Smooth muscle cell (in vitro differentiated cells): ENCODE results near the gene PGAM5. TPM values are rescaled to one million over a fixed set of nuclear protein-coding genes. Genes with fewer than 3 reads are reported as not detected.

Source experiments
- DNase-seq: peaks from one replicate; lab custom pipeline; 2025; ENCODE audit not compliant: unreplicated experiment; lab: John Stamatoyannopoulos, UW
- H2AFZ ChIP-seq: fragments of 200-600 bp; sonication (generic); 2 replicates; pipeline ENCODE4 v1.6.0; 2016; ENCODE audit warnings: antibody characterized with exemption, low read depth, mild to moderate bottlenecking
- H3F3A ChIP-seq: fragments of 200-600 bp; sonication (generic); 2 replicates; pipeline ENCODE4 v1.6.0; 2017; ENCODE audit warnings: antibody characterized with exemption, low read depth
- H3K27ac ChIP-seq: fragments of 200-600 bp; sonication (generic); 2 replicates; pipeline ENCODE4 v1.5.1; 2016; ENCODE audit warnings: low read depth, mild to moderate bottlenecking
- H3K27me3 ChIP-seq: fragments of 200-600 bp; sonication (generic); 2 replicates; pipeline ENCODE4 v1.6.1; 2016; ENCODE audit warnings: low read depth, mild to moderate bottlenecking
- H3K36me3 ChIP-seq: fragments of 200-600 bp; sonication (generic); 2 replicates; pipeline ENCODE4 v1.5.1; 2016; ENCODE audit warnings: low read depth
- H3K4me1 ChIP-seq: fragments of 200-600 bp; sonication (generic); 2 replicates; pipeline ENCODE4 v1.5.1; 2016; ENCODE audit warnings: low read depth
- H3K4me2 ChIP-seq: fragments of 200-600 bp; sonication (generic); 2 replicates; pipeline ENCODE4 v1.6.0; 2016; ENCODE audit warnings: mild to moderate bottlenecking
- H3K4me3 ChIP-seq: fragments of 200-600 bp; sonication (generic); 2 replicates; pipeline ENCODE4 v1.5.1; 2016; ENCODE audit warnings: mild to moderate bottlenecking
- H3K79me2 ChIP-seq: fragments of 200-600 bp; sonication (generic); 2 replicates; pipeline ENCODE4 v1.6.0; 2016; ENCODE audit warnings: low read depth, mild to moderate bottlenecking
- H3K9ac ChIP-seq: fragments of 200-600 bp; sonication (generic); 2 replicates; pipeline ENCODE4 v1.6.0; 2016; ENCODE audit warnings: low read depth
- H3K9me3 ChIP-seq: fragments of 200-600 bp; sonication (generic); replicated peaks from 2 replicates; pipeline ENCODE4 v1.5.1; 2016; ENCODE audit warnings: low read depth
- H4K20me1 ChIP-seq: fragments of 200-600 bp; sonication (generic); 2 replicates; pipeline ENCODE4 v1.6.0; 2016; ENCODE audit warnings: low read depth
- CTCF ChIP-seq: fragments of 200-600 bp; sonication (generic); IDR thresholded peaks from 2 replicates; pipeline ENCODE4 v1.5.1; 2017; ENCODE audit warnings: borderline replicate concordance, mild to moderate bottlenecking, antibody characterized with exemption; ENCODE audit not compliant: insufficient read depth, poor library complexity, severe bottlenecking
- WGBS: methylation state at CpG from one replicate; pipeline ENCODE4 v1.1.7; 2016; ENCODE audit warnings: low lambda C conversion rate; 5-methylcytosine and 5-hydroxymethylcytosine counted together
- polyA plus RNA-seq: library from polyadenylated mRNA; unstranded; fragments of >200 nt; fragmentation: Nextera tagmentation; extraction: Ambion mirVana; gene quantifications from 2 replicates; pipeline ENCODE4 v1.2.1, GENCODE V29; 2016
- total RNA-seq: library from RNA; depleted of rRNA; stranded (reverse); fragments of >200 nt; gene quantifications from 2 replicates; pipeline ENCODE4 v1.2.3, GENCODE V29; 2014

The PGAM5 gene
- total and polyA plus RNA-seq, 2 experiments from 2014 or later, result 13.5 to 16.8 TPM

- no peak for TF ChIP-seq CTCF
- no peak for DNase-seq
- H4K20me1 ChIP-seq, result no peaks in the 10 kb centered on the region
- no peak overlapping the region for H3K9ac ChIP-seq
- H2AFZ ChIP-seq, result no peak overlapping the region
- H3K4me2 ChIP-seq, result no peak overlapping the region
- no peaks in the 10 kb centered on the region for H3K36me3 ChIP-seq
- no peak overlapping the region for H3K27ac ChIP-seq
- H3K9me3 ChIP-seq, result no peaks in the 10 kb centered on the region
- no peaks in the 10 kb centered on the region for H3K79me2 ChIP-seq
- no peak overlapping the region for H3K4me3 ChIP-seq
- H3F3A ChIP-seq, result no peaks in the 10 kb centered on the region
- no peaks in the 10 kb centered on the region for H3K4me1 ChIP-seq
- no peaks in the 10 kb centered on the region for H3K27me3 ChIP-seq
- 98% methylated on average over 6 of the region's 6 CpGs for WGBS
Measured at GRCh38 chr12:132665794-132666193, 44.8 kb upstream of the PGAM5 start.

DNA sequence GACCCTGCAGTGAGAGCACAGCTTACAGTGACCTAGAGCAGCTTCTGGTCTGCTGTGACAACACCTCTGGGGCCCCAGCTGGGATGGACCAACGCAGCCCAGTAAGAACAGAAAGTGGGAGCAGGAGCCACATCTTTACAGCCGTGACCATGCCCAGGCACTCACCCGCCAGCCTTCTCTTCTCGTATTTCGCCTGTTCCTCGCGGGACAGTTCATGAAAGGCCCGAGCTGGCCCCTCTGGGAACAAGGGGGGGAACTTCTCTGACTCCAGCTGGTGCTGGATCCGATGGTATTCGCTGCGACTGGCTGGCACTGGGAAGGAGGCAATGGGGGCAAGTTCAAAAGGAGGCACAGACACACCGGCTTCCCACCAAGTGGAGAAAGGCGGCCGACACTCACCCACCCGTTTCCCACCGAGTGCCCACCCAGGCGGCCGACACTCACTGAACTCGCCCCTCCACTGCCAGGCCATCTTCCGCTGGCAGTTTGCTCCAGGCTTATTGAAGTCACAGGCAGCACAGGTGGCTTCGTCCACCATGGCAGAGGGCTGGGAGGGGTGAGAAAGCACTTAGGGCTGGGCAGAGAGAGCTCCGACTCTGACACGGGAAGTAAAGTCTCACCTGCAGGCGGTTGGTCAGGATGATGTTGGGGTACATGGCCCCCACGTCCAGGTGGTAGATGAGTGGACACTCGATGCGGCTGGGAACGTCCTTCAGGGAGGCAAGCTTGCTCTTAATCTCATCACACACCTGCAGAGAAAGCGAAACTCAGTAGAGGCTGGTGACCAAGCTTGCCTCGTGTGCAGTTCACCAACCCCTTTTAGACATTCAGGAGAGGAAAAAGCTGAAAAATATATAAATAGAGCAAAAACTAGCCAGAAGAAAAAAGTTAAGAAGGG lies 42.2 kb upstream of the PGAM5 start:
- DNase-seq, result no peak
- Histone ChIP-seq H2AFZ (no peak overlapping the region), H3K9me3 (no peaks in the 10 kb centered on the region), H3K27ac (no peak overlapping the region), H3K4me1 (no peaks in the 10 kb centered on the region), H3K27me3 (no peaks in the 10 kb centered on the region), H3K36me3 (no peaks in the 10 kb centered on the region), H3K4me3 (no peak overlapping the region), H3K4me2 (no peak overlapping the region), H4K20me1 (no peaks in the 10 kb centered on the region), H3F3A (no peaks in the 10 kb centered on the region), H3K9ac (no peak overlapping the region), H3K79me2 (no peaks in the 10 kb centered on the region)
- 98% methylated on average over 30 of the region's 30 CpGs for WGBS
- TF ChIP-seq CTCF, result no peak

- Histone ChIP-seq H3K9ac (no peak overlapping the region), H3K4me1 (no peaks in the 10 kb centered on the region), H3K4me2 (no peak overlapping the region), H3K9me3 (no peaks in the 10 kb centered on the region), H3K79me2 (no peaks in the 10 kb centered on the region), H3F3A (no peaks in the 10 kb centered on the region), H3K4me3 (no peak overlapping the region), H3K27ac (no peak overlapping the region), H4K20me1 (no peaks in the 10 kb centered on the region), H3K27me3 (no peaks in the 10 kb centered on the region), H3K36me3 (no peaks in the 10 kb centered on the region), H2AFZ (no peak overlapping the region)
- TF ChIP-seq CTCF, result no peak
- DNase-seq, result no peak
- WGBS, result 97% methylated on average over 17 of the region's 17 CpGs
Measured at GRCh38 chr12:132669166-132669879, 41.3 kb upstream of the PGAM5 start.
